ENCODE data around the gene RBM19.

The RBM19 gene

DNA sequence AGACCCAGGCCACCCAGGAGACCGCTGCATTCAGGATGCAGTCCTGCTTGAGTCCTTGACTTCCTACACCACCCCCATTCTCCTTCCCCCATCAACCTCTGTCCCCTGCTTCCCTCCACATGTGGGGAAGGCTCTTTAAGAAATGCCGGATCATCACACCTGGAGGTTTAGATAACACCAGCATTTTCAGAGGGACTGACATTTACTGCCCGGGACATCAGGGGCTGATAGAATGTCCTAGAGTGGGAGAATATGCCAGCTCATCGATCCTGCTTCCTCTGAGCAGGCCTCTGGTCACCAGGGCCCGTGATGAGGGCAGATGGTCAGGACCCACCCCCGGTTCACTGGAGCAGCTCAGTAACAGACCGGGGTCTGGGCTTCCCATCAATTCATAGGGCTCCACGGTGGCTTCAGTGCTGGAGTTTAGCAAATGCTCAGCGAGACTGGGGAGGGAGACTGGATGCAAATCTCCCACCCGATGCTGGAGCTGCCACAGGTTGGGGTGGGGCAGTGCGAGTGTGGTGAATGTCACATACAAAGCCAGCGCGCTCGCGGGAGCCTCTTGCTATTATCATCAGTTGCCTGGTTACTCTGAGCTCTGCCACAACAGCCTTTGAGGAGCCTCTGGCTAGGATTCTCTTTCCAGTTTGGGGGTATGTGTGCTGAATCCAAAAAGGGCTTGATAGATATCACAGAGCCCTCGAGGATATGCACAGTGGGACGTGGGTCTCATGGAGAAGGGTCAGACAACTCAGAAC lies 111.6 kb downstream of the RBM19 start:
- ChIA-PET CTCF (no interaction called here), POLR2A (no interaction called here)
- TF ChIP-seq NFRKB (IDR thresholded peaks at IDR 0.05) (no peak), FOXM1 (IDR thresholded peaks at IDR 0.05; ENCODE audit: borderline replicate concordance) (no peak), HDGF (IDR thresholded peaks at IDR 0.05; ENCODE audit: borderline replicate concordance) (no peak), PKNOX1 (IDR thresholded peaks at IDR 0.05) (no peak), SP1 (IDR thresholded peaks at IDR 0.05) (no peak), L3MBTL2 (conservative IDR thresholded peaks at IDR 0.05) (no peak), CTBP1 (IDR thresholded peaks at IDR 0.05; ENCODE audit: borderline replicate concordance) (no peak), TARDBP (IDR thresholded peaks at IDR 0.05) (no peak), ZNF384 (IDR thresholded peaks at IDR 0.05) (no peak), ELF4 (IDR thresholded peaks at IDR 0.05) (no peak), SUZ12 (IDR thresholded peaks at IDR 0.05) (no peak), FOXA1 (IDR thresholded peaks at IDR 0.05) (no peak), LEF1 (IDR thresholded peaks at IDR 0.05; ENCODE audit: borderline replicate concordance) (no peak), BHLHE40 (IDR thresholded peaks at IDR 0.05; ENCODE audit: borderline replicate concordance) (no peak), ARNT (IDR thresholded peaks at IDR 0.05) (no peak), FOXK2 (IDR thresholded peaks at IDR 0.05) (no peak)
- no peak for DNase-seq (ENCODE audit: extremely low spot score)

DNA sequence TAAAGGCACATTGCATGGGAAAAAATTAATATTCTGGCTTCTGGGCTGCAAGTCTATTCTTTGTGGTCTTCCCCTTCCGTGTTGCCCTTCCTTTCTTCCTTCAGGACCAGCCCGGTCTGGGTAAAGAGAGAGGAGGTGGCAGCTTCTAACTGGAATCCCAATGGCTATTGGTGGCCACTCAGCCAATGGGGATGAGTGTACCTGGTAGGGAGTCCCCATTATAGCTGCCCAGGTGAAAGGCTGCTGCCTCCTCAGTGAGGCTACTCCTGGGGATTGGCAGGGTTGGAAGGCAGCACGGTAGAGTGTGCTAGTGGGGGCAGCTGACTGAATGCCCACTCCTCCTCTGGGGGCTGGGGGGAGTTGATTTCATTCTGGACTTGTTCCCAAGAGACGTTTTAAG lies 112.6 kb downstream of the RBM19 start:
- no peak for DNase-seq (ENCODE audit: extremely low spot score)
- POLR2A ChIA-PET: no interaction called here
- CTCF ChIA-PET: no interaction called here
- no peak for TF ChIP-seq SUZ12 (IDR thresholded peaks at IDR 0.05)

DNA sequence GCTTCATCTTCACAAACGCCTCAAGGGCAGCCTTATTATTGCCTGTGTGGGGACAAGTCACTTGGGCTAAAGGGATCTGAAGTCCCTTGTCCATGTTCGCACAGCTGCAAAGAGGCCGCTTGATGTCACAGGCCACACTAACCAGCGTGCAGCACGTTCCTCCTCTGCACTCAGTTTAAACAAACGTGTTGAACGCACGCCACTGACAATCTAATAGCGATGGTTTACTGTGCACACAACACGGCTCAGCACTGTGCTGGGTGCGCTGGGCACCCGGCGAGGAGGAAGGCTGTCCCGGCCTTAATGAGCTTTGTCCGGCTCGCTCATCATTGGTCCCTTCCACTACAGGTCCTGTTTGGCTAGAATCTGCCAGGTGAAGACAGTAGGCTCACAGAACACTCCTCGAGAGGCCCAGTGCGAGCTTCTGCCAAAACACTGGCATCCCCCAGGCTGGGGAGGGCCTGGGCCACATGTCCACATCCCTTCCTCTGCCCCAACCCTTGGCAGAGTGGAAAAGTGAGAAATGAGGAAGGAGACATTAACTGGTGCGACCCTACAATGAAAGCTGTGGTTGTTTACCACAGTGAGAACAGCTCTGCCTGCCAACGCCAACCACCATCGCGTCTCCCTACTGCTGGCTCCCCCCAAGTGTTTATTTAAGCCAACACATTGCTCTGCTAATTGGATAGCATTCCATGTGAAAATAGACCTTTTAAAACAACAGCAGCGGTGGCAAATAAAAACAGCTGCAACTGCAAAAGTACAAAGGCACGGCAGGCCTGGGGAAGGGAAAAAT lies 113.2 kb downstream of the RBM19 start:
- ChIA-PET POLR2A (no interaction called here), CTCF (no interaction called here)
- no peak for TF ChIP-seq L3MBTL2 (conservative IDR thresholded peaks at IDR 0.05)
- TF ChIP-seq FOXA1 (IDR thresholded peaks at IDR 0.05): no peak
- TF ChIP-seq NFRKB (IDR thresholded peaks at IDR 0.05): no peak
- no peak for TF ChIP-seq BHLHE40 (IDR thresholded peaks at IDR 0.05; ENCODE audit: borderline replicate concordance)
- TF ChIP-seq LEF1 (IDR thresholded peaks at IDR 0.05; ENCODE audit: borderline replicate concordance): no peak
- no peak for TF ChIP-seq CTBP1 (IDR thresholded peaks at IDR 0.05; ENCODE audit: borderline replicate concordance)
- TF ChIP-seq ZNF384 (IDR thresholded peaks at IDR 0.05): no peak
- no peak for DNase-seq (ENCODE audit: extremely low spot score)

- ChIA-PET POLR2A (no interaction called here), CTCF (no interaction called here)
- no peak for DNase-seq (ENCODE audit: extremely low spot score)
- TF ChIP-seq HDGF (IDR thresholded peaks at IDR 0.05; ENCODE audit: borderline replicate concordance) (no peak), FOXM1 (IDR thresholded peaks at IDR 0.05; ENCODE audit: borderline replicate concordance) (no peak), PKNOX1 (IDR thresholded peaks at IDR 0.05) (no peak), ELF4 (IDR thresholded peaks at IDR 0.05) (no peak), ZNF384 (IDR thresholded peaks at IDR 0.05) (no peak), NFRKB (IDR thresholded peaks at IDR 0.05) (no peak), CTBP1 (IDR thresholded peaks at IDR 0.05; ENCODE audit: borderline replicate concordance) (no peak), L3MBTL2 (conservative IDR thresholded peaks at IDR 0.05) (no peak), SP1 (IDR thresholded peaks at IDR 0.05) (no peak), BHLHE40 (IDR thresholded peaks at IDR 0.05; ENCODE audit: borderline replicate concordance) (no peak), FOXA1 (IDR thresholded peaks at IDR 0.05) (no peak), SUZ12 (IDR thresholded peaks at IDR 0.05) (no peak), LEF1 (IDR thresholded peaks at IDR 0.05; ENCODE audit: borderline replicate concordance) (no peak), ARNT (IDR thresholded peaks at IDR 0.05) (no peak), TARDBP (IDR thresholded peaks at IDR 0.05) (no peak), FOXK2 (IDR thresholded peaks at IDR 0.05) (no peak)
These were observed 113.9 kb downstream of the RBM19 start for GRCh38 chr12:113852264-113852663.

- no peak for TF ChIP-seq FOXK2 (IDR thresholded peaks at IDR 0.05)
- no peak for TF ChIP-seq FOXM1 (IDR thresholded peaks at IDR 0.05; ENCODE audit: borderline replicate concordance)
- TF ChIP-seq ZNF384 (IDR thresholded peaks at IDR 0.05): no peak
- TF ChIP-seq PKNOX1 (IDR thresholded peaks at IDR 0.05): no peak
- no peak for TF ChIP-seq BHLHE40 (IDR thresholded peaks at IDR 0.05; ENCODE audit: borderline replicate concordance)
- no peak for TF ChIP-seq NFRKB (IDR thresholded peaks at IDR 0.05)
- no peak for TF ChIP-seq SP1 (IDR thresholded peaks at IDR 0.05)
- ChIA-PET CTCF (interaction anchor here (0.9 to 1.0 kb wide), 2 partner anchors 36 to 62 kb away, joined by 3 to 5 read pairs; no protein-coding TSS in a partner anchor), POLR2A (no interaction called here)
- DNase-seq (ENCODE audit: extremely low spot score): no peak
These were observed 115.6 kb downstream of the RBM19 start for GRCh38 chr12:113850309-113851056.

DNA sequence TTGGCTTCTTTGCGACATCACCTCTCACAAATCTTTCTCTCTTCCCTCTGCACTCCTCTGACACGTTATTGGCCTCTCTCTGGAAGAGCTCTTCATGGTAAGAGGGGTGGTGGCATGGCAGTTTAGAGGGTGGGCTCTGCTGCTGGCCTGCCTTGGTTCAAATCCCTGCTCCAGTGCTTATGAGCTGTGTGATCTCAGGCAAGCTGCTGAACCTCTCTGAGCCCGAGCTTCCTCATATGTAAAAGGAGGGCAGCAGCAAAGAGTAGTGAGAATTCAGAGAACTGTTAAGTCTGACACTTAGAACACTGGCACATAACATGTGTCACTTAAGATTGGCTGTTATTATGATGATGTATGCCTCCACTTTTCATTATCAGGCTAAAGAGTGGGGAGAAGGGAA lies 118.3 kb downstream of the RBM19 start:
- TF ChIP-seq FOXA1 (IDR thresholded peaks at IDR 0.05) (no peak), FOXM1 (IDR thresholded peaks at IDR 0.05; ENCODE audit: borderline replicate concordance) (no peak), ZNF384 (IDR thresholded peaks at IDR 0.05) (no peak), PKNOX1 (IDR thresholded peaks at IDR 0.05) (no peak), SP1 (IDR thresholded peaks at IDR 0.05) (no peak)
- DNase-seq (ENCODE audit: extremely low spot score): no peak
- ChIA-PET POLR2A (no interaction called here), CTCF (no interaction called here)
